Cerebellar nuclear complex (tissue), 1 donor: ENCODE measurements around the gene B3GNT5.

Experiments used
- DNase-seq, 2 experiments: peaks; one replicate each; lab custom pipeline; 2025; lab: John Stamatoyannopoulos, UW

B3GNT5 gene

DNA sequence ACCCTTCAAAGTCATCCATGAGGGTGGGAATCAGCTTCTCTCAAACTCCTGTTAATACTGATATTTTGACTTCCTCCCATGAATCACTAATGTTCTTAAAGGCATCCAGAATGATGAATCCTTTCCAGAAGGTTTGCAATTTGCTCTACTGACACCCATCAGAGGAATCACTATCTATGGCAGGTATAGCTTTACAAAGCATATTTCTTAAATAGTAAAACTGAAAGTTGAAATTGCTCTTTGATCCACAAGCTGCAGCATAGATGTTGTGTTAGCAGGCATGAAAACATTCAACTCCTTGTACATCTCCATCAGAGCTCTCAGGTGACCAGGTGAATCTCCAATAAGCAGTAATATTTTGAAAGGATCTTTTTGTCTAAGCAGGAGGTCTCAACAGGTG, 66.3 kb downstream of the B3GNT5 start:
- no peak for DNase-seq
